NCI-H748 (cell line): ENCODE data around the gene APMAP.

Source experiments
- DNase-seq: peaks from one replicate; lab custom pipeline; 2025; ENCODE audit not compliant: unreplicated experiment; lab: John Stamatoyannopoulos, UW

The APMAP gene

DNA sequence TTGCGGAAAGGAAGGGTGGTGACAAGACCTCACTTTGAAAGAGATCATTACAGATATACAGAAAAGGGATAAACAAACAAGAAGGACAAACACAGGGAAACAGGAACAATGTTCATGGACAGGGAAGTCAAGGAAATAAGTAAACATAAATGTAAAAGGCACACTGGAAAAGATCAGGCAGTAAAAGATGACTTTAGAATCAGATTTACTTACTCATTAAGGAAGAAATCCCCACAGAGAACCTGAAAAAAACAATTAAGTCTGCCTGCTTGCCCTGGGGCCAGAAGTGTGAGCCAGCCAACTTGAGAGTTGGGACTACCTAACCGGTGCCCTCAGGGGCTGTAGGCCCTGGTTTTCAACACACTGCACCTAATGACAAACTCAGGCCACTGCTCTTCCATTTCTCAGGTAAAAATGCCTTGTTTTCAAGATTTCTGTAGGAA, 1.7 kb downstream of the APMAP start:
- no peak for DNase-seq

GRCh38 chr20:24989162-24989561, 3.4 kb downstream of the APMAP start:
- DNase-seq = no peak

- no peak for DNase-seq
Measured at GRCh38 chr20:24987873-24988835, 4.4 kb downstream of the APMAP start.

- DNase-seq = no peak
Measured at GRCh38 chr20:24987244-24987643, 5.3 kb downstream of the APMAP start.

- DNase-seq = no peak
Measured at GRCh38 chr20:24986436-24987015, 6.0 kb downstream of the APMAP start.

- no peak for DNase-seq
Measured at GRCh38 chr20:24985802-24986201, 6.7 kb downstream of the APMAP start.

DNA sequence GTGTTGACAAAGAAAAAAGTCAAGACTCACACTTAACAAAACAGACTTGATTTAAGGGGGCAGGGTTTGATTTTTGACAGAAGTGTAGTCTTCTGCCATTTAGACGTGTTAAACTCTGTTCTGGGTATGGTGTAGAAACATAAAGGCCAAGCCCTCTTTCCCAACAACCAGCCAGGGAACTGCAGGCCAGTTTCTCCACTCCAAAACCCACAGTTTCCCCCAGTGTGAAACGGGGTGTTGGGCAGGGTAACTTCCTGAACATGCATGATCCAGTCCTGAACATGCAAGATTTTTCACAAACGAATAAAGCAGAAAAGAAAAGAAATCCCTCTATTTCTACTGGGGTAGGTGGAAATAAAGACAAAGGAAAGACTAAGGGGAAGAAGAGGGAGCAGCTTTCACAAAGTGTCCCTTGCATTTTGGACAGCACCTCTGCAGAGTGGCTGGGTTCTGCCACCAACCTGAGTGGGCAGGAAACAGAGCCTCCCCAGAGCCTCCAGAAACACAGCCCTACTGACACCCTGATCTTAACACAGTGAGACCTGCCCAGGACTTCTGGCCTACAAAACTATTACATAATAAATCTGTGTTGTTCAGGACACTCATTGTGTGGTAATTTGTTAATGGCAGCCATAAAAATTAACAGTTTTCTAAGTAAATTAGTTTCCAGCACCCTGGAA, 7.5 kb downstream of the APMAP start:
- no peak for DNase-seq

GRCh38 chr20:24983896-24984295, 8.7 kb downstream of the APMAP start:
- no peak for DNase-seq

GRCh38 chr20:24981790-24982189, 10.8 kb downstream of the APMAP start:
- DNase-seq = no peak

GRCh38 chr20:24981282-24981681, 11.3 kb downstream of the APMAP start:
- DNase-seq = no peak

DNA sequence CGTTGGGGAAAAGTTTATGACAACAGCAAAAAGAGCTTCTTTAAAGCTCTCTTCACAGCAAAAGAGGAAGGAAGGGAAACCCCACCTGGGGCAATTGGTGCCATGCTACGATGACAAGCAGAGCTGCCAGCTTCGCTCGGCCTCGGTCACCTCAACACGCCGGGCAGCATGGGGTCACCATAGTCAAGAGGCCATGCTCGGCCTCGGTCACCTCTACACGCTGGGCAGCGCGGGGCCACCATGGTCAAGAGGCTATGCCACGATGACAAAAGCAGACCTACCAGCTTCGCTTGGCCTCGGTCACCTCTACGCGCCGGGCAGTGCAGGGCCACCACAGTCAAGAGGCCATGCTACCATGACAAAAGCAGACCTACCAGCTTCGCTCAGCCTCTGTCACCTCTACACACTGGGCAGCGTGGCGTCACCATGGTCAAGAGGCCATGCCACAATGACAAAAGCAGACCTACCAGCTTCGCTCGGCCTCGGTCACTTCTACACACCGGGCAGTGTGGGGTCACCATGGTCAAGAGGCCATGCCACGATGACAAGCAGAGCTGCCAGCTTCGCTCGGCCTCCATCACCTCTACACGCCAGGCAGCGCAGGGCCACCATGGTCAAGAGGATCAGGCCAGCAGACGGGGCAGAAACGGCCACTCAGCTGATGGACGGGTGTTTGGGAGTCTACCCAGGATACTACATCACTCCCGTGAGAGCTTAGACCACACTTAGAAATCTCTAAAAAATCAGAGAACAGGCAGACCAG, 12.1 kb downstream of the APMAP start:
- DNase-seq = no peak

DNA sequence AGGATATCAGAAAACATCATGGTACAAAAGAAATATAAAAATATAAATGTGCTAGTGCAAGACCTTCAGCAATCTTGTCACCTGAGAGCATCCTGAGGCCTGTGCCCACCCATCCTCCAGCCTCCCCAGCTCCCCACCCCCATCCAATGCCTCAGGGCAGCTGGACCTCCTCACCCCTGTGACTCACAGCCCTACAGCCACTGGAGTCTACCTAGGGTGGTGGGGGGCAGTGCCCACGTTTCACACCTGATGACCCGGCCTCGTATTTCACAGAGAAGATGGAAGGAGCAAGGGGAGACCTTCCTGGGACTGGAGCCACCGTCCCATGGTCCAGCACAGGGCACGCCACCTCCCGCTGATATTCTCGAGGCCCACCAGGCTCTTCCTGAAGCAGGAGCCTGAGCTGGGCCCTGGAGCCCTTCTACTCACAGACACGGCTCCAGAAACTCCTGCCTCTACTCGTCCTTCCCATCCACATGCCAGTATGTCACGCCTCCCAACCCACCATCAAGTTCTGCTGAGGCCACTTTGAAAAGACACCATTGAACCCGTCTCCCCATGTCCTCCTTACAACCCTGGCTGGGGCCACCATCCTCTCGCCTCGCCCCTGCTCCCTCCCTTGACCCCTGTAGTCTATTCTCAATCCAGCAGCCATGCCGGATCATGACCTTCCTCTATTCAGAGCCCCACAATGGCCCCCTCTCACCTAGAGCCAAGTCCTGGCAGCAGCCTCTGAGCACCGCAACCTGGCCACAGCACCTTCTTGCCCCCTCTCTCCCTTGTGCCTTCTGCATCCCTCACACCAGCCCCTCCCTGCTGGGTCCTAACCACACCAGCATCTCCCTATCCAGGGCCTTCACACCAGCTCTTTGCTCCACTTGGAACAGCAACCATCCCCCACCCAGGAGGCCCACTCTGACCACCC, 13.3 kb downstream of the APMAP start:
- DNase-seq = no peak

DNA sequence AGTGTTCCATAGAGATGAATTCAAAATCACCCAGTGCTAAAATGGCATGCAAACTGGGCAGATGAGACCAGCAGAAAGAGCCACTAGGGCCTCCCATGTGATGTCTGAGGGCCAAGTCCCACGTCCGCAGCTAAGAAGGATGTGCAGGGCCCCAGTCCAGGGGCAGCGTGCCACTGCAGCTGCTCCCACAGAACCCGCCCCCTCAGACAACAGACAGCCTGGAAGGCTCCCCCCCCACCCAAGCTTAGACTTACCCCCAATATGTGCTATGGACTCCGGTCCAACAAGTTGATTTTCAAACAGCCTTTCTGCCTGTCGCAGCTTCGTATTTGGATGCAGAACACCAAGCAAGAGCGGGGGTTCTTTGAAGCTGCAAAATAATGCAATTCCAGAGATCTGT, 14.0 kb downstream of the APMAP start:
- no peak for DNase-seq

- no peak for DNase-seq
Measured at GRCh38 chr20:24977797-24978196, 14.8 kb downstream of the APMAP start.

GRCh38 chr20:24977336-24977735, 15.2 kb downstream of the APMAP start:
- DNase-seq = no peak

GRCh38 chr20:24972341-24972740, 20.2 kb downstream of the APMAP start:
- no peak for DNase-seq

GRCh38 chr20:24971376-24972101, 21.0 kb downstream of the APMAP start:
- DNase-seq = no peak

DNA sequence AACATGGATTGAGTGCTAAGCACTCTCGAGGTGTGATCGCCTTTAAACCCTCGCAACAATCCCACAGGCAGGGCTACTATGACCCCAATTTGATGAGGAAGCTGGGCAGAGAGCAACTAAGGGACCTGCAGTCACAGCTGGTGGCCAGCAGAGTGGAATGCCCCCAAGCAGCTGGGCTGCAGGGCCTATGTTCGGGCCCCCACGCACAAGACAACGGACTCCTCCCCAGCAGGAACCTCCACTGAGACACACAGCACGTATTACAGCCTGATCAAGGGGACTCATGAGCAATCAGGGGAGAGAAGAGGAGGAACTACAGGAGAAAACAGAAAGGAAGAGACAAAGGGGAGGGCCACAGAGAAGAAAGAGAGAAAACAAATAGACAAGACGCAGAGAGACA, 21.8 kb downstream of the APMAP start:
- DNase-seq = no peak

DNA sequence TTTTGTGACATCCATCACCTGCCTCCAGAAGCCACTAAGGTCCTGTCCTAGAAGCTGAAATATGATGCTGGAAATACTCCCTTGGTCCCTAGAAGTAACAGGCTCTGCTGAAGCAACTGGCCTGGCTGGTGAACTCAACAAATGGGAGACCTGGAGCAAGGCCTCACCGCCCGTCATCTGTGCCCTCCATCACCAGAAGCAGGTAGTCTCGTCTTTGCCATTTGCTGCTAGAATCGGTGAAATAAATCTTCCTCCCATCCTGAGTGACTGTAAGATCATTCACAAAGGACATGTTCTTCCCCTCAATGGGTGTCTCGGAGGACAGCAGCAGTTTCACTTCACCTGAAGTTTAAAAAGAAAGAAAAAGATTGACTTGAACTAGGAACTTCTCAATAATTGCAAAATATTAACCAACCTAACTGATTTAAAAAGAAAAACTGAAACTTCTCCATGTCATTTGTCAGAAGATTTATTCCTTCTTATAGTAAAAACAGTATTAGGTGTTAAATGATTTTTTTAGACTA, 22.5 kb downstream of the APMAP start:
- no peak for DNase-seq
